ENCODE measurements around the gene EIF4G3.

GRCh38 chr1:20962576-20963258 lies 214.0 kb downstream of the EIF4G3 start:
- TF ChIP-seq EZH2phosphoT487 (IDR thresholded peaks at IDR 0.05; ENCODE audit: borderline replicate concordance, low read length) (no peak), CTCF (IDR thresholded peaks at IDR 0.05; ENCODE audit: low read depth, low read length, poor library complexity, severe bottlenecking) (no peak)
